Adrenal gland (tissue), 5 donors: ENCODE results near the gene CYB5R2.

ENCODE experiments used
- CTCF ChIP-seq, 6 experiments: fragments of 450-650 bp in 4 of 6; fragments of 200-600 bp in 2 of 6; sonication (generic) in 1 of 6; IDR thresholded peaks; 1 replicate in 5 of 6; 2 replicates in 1 of 6; pipeline versions ENCODE4 v1.5.1 to v1.8.0; 2016 to 2021; ENCODE audit warnings: antibody characterized with exemption in 6 of 6, mild to moderate bottlenecking in 2 of 6, moderate library complexity in 1 of 6
- POLR2A ChIP-seq, 2 donors: fragments of 450-650 bp; IDR thresholded peaks; one replicate each; pipeline ENCODE4 v1.6.1; 2017; ENCODE audit warnings: antibody characterized with exemption in 2 of 2, mild to moderate bottlenecking in 2 of 2, moderate library complexity in 1 of 2
- donor health status: DM: no; HTN: no; CAD: no.

GRCh38 chr11:7675631-7676030 lies 2.3 kb upstream of the CYB5R2 start:
- TF ChIP-seq CTCF (IDR thresholded peaks at IDR 0.05), result no peak
- no peak for TF ChIP-seq POLR2A (IDR thresholded peaks at IDR 0.05)
